Mesodermal cell (in vitro differentiated cells): ENCODE measurements around the gene KLK8.
A peak's percentile ranks its signal among the peaks of the same experiment; 100 is the strongest.

Experiments used
- H3K27ac ChIP-seq: 2 replicates; pipeline ENCODE4 v1.7.0; 2013; ENCODE audit warnings: mild to moderate bottlenecking, low read depth, low read length, moderate library complexity; ENCODE audit not compliant: severe bottlenecking
- H3K36me3 ChIP-seq: 2 replicates; pipeline ENCODE4 v1.7.1; 2013; ENCODE audit warnings: mild to moderate bottlenecking, low read length, moderate library complexity; ENCODE audit not compliant: control insufficient read depth, insufficient read depth
- H3K4me1 ChIP-seq: one replicate; pipeline ENCODE4 v1.7.1; 2013; ENCODE audit warnings: mild to moderate bottlenecking, low read length; ENCODE audit not compliant: insufficient read depth, control insufficient read depth, poor library complexity, severe bottlenecking
- H3K4me3 ChIP-seq: 2 replicates; pipeline ENCODE4 v1.7.0; 2013; ENCODE audit warnings: low read length, control low read depth, mild to moderate bottlenecking; ENCODE audit not compliant: insufficient read depth, poor library complexity, severe bottlenecking; ENCODE audit errors: extremely low read depth
- H3K9me3 ChIP-seq: 2 replicates; pipeline ENCODE4 v1.7.1; 2013; ENCODE audit warnings: mild to moderate bottlenecking, low read length, moderate library complexity; ENCODE audit not compliant: control insufficient read depth
- WGBS, 2 experiments: methylation state at CpG; one replicate each; pipeline ENCODE4 v1.1.5; 2013; ENCODE audit warnings: missing lambda C conversion rate in 2 of 2; ENCODE audit not compliant: insufficient coverage in 2 of 2; 5-methylcytosine and 5-hydroxymethylcytosine counted together

KLK8 gene

DNA sequence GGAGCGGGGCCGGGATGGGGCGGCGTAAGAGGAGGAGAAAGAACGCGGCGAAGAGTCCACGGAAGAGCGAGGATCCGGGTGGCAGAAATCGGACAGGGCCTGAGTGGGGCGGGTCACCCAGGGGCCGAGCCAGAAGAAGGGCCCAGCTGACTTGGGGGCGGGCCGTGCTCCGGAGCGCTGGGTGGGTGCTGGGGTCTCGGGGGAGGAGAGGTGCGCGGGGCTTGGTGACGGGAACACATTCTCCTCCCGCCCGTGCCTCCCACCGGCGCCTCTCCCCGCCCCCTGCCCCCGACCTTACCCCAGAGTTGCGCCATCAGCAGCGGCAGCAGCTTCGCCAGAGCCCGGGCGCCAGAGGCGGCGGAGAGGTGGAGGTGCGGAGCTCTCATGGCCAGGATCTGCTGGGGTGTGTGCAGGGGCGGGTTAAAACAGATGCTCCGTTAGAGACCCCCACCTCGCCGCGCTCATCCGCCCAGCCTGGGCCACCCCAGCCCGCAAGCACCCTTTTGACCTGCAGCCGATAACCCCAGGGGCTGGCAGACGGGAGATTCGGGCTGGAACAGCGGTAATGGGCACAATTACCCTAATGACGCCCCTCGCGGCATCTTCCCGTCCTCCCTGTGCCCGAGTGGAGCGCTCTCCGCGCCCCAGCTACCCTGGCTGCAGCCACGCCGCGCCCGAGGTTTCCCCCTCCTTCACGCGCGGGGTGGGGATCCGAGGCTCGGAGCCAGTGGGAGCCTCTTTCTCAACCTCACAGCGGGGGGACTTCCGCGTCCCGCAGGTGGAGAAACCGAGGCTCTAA, 17.5 kb upstream of the KLK8 start:
- Histone ChIP-seq H3K4me1 (no peaks in the 10 kb centered on the region), H3K36me3 (no peaks in the 10 kb centered on the region), H3K9me3 (no peaks in the 10 kb centered on the region), H3K4me3 (peak overlapping the region; percentile 24), H3K27ac (no peak overlapping the region)
- WGBS, 2 experiments = 2 to 3% methylated on average over 50 to 52 of the region's 68 CpGs

DNA sequence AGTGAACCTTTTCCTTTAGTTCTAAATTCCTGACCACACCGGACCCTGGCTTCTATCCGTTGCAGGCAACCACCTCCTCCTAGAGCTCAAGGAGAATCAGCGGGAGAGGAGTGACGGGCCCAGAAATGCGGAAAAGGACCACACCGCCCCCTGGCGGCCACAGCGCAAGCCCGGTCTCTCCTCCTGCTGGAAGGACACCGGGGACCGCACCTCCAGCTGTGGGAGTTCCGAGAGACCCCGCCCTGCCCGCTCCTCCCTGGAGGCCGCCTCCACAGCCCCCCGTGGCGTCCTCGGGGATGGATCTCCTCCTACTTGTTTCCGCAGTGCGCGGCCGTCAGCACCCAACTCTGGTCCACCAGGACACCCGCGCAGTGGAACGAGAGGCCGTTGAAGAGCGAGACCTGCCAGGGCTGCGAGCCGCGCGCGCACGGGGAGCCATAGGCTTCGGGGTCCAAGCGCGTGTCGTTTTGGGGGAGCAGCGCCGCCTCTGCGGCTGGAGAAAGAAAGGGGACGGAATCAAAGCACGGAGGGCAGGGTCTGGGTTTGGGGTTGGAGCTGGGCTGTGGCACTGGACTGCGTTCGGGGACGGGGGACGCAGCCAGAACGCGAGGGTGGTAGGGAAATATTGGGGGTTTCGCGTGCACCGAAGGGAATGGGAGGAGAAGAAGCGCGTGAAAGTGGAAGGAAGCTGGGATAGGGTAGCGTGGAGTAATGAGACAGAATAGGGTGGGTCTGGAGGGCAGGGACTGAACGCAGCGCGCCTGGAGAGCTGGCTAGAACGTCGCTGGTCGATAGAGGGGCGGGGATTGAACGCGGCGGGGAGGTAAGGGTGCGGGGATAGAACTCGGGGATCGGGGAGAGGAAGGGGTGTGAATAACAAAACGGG, 15.6 kb upstream of the KLK8 start:
- Histone ChIP-seq H3K4me1 (no peaks in the 10 kb centered on the region), H3K27ac (no peak overlapping the region), H3K36me3 (no peaks in the 10 kb centered on the region), H3K4me3 (peak overlapping the region; percentile 38), H3K9me3 (no peaks in the 10 kb centered on the region)
- WGBS, 2 experiments = 1% methylated on average over 50 to 66 of the region's 68 CpGs

DNA sequence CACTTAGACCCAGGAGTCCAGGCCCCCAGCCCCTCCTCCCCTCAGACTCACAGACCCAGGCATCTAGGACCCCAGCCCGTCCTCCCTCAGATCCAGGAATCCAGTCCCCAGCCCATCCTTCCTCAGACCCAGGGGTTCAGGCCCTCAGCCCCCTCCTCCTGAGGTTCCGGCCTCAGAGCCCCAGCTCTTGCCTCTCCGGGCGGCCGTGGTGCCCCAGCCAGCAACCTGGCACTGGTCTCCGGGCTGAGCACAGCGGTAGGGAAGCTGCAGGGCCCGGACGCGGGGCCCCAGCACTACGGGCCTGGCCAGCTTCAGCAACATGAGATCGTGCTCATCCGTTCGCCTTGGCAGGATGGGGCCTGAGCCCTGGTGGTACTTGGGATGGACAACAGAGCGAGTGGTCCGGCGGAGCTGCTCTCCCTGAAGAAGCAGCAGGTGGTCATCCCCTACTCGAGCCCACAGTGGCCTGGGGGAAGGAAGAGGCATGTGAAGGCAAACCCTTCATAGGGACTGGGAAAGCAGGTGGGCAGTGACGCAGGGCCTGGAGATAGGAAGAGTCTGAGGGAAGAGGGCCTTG, 14.4 kb upstream of the KLK8 start:
- no peaks in the 10 kb centered on the region for H3K36me3 ChIP-seq
- H3K9me3 ChIP-seq = no peaks in the 10 kb centered on the region
- H3K4me3 ChIP-seq = no peak overlapping the region
- H3K27ac ChIP-seq = no peak overlapping the region
- H3K4me1 ChIP-seq = no peaks in the 10 kb centered on the region
- WGBS, 2 experiments = 87 to 89% methylated on average over 17 to 18 of the region's 19 CpGs

DNA sequence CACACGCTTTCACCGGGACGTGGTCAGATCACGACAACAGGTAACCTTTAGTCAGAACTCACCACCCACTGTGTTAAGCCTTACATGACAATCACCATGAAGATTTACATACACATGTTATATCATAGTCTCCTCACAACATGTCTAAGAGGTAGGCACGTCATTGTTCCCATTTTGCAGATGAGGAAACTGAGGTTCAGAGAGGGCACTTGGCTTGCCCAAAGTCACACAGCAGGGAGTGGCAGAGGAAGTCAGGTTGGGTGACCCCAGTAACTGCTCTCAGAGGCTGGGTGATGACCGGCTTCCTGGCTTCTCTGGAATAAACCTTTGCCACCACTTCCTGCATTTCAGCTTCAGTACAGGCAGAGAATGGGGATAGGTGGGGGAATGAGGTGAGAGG, 12.8 kb upstream of the KLK8 start:
- Histone ChIP-seq H3K27ac (no peak overlapping the region), H3K9me3 (no peaks in the 10 kb centered on the region), H3K4me3 (no peak overlapping the region), H3K36me3 (no peaks in the 10 kb centered on the region), H3K4me1 (no peaks in the 10 kb centered on the region)
- WGBS, 2 experiments = 81 to 86% methylated on average over 5 to 6 of the region's 6 CpGs

DNA sequence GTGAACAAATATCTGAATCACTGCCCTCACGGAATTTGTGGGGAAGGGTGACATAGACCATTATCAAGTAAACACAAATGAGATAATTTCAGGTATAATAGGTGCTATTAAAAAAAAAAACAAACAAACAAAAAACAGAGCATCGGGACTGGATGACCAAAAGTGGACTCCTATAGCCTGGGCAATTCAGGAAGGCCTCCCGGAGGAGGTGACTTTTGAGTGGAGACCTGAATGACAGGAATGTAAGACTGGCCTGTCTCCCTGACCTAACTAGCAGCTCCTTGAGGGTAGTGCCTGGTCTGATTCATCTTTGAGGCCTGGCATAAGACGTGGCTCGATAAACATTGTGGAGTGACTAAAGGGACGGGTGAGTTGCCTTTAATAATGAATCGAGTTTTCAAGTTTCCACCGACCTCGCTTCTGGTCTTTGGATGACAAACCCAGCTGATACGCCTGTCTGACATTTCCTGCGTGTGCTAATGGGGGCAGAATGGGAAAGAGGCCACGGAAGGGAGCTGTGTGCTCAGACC, 11.3 kb upstream of the KLK8 start:
- Histone ChIP-seq H3K9me3 (no peaks in the 10 kb centered on the region), H3K36me3 (no peaks in the 10 kb centered on the region), H3K27ac (no peak overlapping the region), H3K4me1 (no peaks in the 10 kb centered on the region), H3K4me3 (no peak overlapping the region)
- 83 to 88% methylated on average over 10 to 11 of the region's 12 CpGs for WGBS, 2 experiments

DNA sequence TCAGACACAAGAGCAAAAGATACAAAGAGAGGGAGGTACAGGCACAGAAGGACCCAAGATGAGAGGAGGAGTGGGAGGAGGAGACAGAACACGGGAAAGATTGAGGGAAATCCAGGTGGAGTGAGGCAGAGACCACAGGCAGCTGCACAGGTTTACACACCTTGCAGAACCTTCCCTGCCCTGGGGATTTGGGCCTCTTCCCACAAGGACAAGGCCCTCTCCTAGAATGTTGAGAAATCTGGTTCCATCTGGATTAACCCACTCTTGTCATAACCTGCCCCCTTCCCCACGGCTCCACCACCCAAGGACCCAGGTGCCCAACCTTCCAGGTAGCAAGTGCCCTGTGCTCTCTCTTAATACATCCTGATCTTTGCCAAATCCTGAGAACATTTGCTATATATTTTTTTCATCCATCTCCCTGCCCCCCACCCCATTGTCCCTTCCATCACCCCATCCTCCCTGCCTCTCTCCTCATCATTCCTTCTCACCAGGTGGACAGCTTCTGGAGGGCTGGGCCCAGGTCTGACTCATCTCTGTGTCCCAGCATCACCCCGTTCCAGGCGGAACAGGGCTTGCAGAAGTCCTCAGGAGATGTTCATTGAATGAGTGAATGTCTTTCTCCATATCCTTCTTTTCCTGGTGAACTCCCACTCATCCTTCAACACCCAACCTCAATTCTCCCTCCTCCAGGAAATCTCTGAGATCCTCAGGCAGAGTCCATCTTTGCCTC, 8.8 kb upstream of the KLK8 start:
- no peaks in the 10 kb centered on the region for H3K36me3 ChIP-seq
- H3K4me3 ChIP-seq = no peak overlapping the region
- WGBS, 2 experiments = 72 to 77% methylated on average over 2 of the region's 4 CpGs
- no peak overlapping the region for H3K27ac ChIP-seq
- H3K9me3 ChIP-seq = no peaks in the 10 kb centered on the region
- no peaks in the 10 kb centered on the region for H3K4me1 ChIP-seq

DNA sequence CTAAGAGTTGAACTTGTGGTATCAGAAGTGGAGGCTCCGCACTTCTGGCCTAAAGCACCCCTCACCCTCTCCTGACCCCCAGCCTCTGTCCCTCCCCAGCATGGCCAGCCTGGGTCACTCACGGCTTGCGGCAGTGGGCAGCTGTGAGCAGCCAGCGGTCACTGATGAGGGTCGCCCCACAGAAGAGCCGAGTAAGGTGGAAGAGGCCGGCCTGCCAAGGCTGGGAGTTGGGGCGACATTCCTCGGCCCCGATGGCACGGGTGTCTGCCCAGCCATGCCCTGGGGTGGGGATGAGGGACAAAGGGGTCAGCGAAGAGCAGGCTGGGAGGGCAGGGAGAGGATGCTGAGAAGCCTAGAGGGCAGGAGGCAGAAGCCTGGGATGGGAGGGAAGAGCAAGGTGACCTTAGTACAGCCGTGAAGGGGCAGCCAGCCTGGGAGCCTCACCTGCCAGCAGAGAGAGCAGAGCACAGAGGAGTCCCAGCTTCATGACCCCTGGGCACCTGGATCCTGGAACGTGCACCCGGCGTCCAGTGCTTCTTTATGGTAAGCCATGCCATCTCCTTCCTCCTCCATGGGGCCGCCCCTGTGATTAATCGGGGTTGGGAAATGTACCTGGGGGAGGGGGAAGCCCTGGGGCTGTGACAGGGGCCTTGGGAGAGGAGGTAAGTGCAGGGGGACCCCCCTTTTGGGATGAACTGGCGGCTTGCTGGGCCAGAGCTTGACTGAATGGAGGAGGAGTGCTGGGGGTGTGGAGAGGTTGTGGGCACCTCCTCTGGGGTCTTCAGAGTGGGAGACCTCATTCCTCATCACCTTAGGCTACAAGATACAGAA, 7.9 kb upstream of the KLK8 start:
- no peaks in the 10 kb centered on the region for H3K4me1 ChIP-seq
- H3K27ac ChIP-seq = no peak overlapping the region
- no peak overlapping the region for H3K4me3 ChIP-seq
- no peaks in the 10 kb centered on the region for H3K9me3 ChIP-seq
- 76 to 85% methylated on average over 6 to 12 of the region's 19 CpGs for WGBS, 2 experiments
- no peaks in the 10 kb centered on the region for H3K36me3 ChIP-seq

DNA sequence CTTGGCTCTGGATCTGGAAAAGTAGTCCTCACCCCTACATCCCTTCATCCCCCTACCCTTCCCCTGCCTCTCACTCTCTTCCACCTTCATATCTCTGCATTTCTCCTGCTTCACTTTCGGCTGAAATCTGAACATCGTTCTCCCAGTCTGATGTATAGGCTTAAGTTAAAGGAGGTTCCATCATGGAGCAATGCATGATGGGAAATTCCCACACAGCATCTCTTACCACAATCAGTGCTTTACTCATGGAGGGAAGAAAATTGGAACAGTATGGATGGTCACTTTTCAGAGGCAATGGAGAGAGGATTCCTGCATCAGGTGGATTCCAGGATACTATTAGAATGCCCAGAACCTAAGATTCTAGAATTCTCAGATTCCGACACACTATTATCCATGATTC, 6.1 kb upstream of the KLK8 start:
- 100% methylated on average over 1 of the region's 3 CpGs; no CpG with 5 or more reads in 1 of the 2 experiments for WGBS, 2 experiments
- Histone ChIP-seq H3K4me1 (no peaks in the 10 kb centered on the region), H3K36me3 (no peaks in the 10 kb centered on the region), H3K4me3 (no peak overlapping the region), H3K9me3 (no peaks in the 10 kb centered on the region), H3K27ac (no peak overlapping the region)

DNA sequence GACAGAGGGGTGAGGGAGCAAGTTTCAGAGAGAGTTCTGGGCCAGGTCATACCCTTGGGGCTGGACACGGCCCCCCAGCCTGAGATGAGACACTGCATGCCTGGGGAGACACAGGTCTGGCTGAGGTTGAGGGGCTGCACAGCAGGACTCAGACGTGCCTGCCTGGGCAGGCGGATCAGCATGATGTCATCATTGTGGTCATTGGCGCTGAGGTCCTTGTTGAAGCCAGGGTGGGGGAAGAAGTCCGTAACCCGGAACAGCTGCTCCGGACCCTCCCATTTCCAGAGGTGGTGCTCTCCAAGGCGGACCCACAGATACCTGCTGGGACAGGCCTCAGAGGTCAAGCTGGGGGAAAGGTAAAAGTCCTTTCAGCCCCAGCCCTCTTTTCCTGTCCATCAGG, 5.0 kb upstream of the KLK8 start:
- H3K4me3 ChIP-seq = no peak overlapping the region
- no peaks in the 10 kb centered on the region for H3K9me3 ChIP-seq
- no peaks in the 10 kb centered on the region for H3K36me3 ChIP-seq
- no peaks in the 10 kb centered on the region for H3K4me1 ChIP-seq
- H3K27ac ChIP-seq = no peak overlapping the region
- WGBS, 2 experiments = 45 to 49% methylated on average over 8 of the region's 8 CpGs
